ENCODE data around the gene ATP2A2. TPM values are rescaled to one million over a fixed set of nuclear protein-coding genes. Genes with fewer than 3 reads are reported as not detected.

Gene ATP2A2
- total RNA-seq, 1 experiment from 2014 or later, result 239 TPM

GRCh38 chr12:110345176-110345661 is 64.2 kb downstream of the ATP2A2 start:
- Histone ChIP-seq H3K4me1 (ENCODE audit: control insufficient read depth in 1 of 2, insufficient read depth in 2 of 2, low read length in 2 of 2) (no peaks in the 10 kb centered on the region), H3K9me3 (ENCODE audit: control insufficient read depth in 1 of 2, insufficient read depth in 1 of 2, low read depth in 1 of 2, low read length in 2 of 2) (no peaks in the 10 kb centered on the region), H4K20me1 (ENCODE audit: insufficient read depth) (0 out of 2 replicates have a peak, but pooled peaks cover 1% of the 10 kb centered on the region), H3K79me2 (ENCODE audit: insufficient read depth, low read length) (peaks cover 28% of the 10 kb centered on the region; the same call in 1 of the 2 replicates), H3K4me2 (ENCODE audit: low read length) (no peak overlapping the region), H3K4me3 (replicated peaks in 1 of 2; ENCODE audit: low read depth in 1 of 2, low read length in 2 of 2) (no peak overlapping the region), H3K36me3 (ENCODE audit: control insufficient read depth in 1 of 2, insufficient read depth in 2 of 2, low read length in 2 of 2) (peaks cover 73 to 91% of the 10 kb centered on the region in 2 experiments), H3K27ac (ENCODE audit: low read depth, low read length) (no peak overlapping the region), H3K9me2 (ENCODE audit: insufficient read depth) (no peaks in the 10 kb centered on the region), H2AFZ (ENCODE audit: low read depth, low read length, poor library complexity, severe bottlenecking) (no peak overlapping the region), H3K9ac (ENCODE audit: low read length) (no peak overlapping the region), H3K27me3 (ENCODE audit: insufficient read depth, low read length) (no peaks in the 10 kb centered on the region)
- no peak for TF ChIP-seq SIN3A (IDR thresholded peaks at IDR 0.05; ENCODE audit: low read depth)
- no peak for TF ChIP-seq EGR1 (IDR thresholded peaks at IDR 0.05; ENCODE audit: low read depth)
- TF ChIP-seq CEBPB (IDR thresholded peaks at IDR 0.05; ENCODE audit: low read depth), result 0 out of 2 replicates have a peak, but pooled peaks have one; percentile 19
- TF ChIP-seq SRF (IDR thresholded peaks at IDR 0.05; ENCODE audit: low read depth), result no peak
- no peak for TF ChIP-seq ZBTB33 (IDR thresholded peaks at IDR 0.05; ENCODE audit: extremely low read depth, insufficient replicate concordance, low read length)
- no peak for TF ChIP-seq MAX (IDR thresholded peaks at IDR 0.05)
- TF ChIP-seq REST (IDR thresholded peaks at IDR 0.05; ENCODE audit: low read depth), result no peak
- no peak for TF ChIP-seq POLR2AphosphoS5 (IDR thresholded peaks at IDR 0.05; ENCODE audit: low read depth, low read length)
- ChIA-PET POLR2A (no interaction called here), CTCF (no interaction called here), RAD21 (ENCODE audit: low non-redundant PET in 1 of 2, low total read pairs in 2 of 2, uncharacterized antibody in 2 of 2, unreplicated experiment in 2 of 2) (no interaction called here)
- ATAC-seq, result no peak
- intact Hi-C loops (cut with micrococcal nuclease), result no loop called here
- no peak for DNase-seq (ENCODE audit: low read depth, low spot score)
- no TSS peak for BruUV-seq (replicated peaks)
